Astrocyte (in vitro differentiated cells and primary cell): ENCODE results near the gene UBE2R2. TPM values are rescaled to one million over a fixed set of nuclear protein-coding genes. Genes with fewer than 3 reads are reported as not detected.
A peak's percentile ranks its signal among the peaks of the same experiment; 100 is the strongest.
"Not testable (repeated sequence)": the region's sequence is repeated elsewhere in the genome, so short reads cannot be mapped to it uniquely, and the experiment has no call there.

Experiments used
- DNase-seq: peaks from one replicate; pipeline ENCODE4 v3.0.0-alpha.2; 2010; ENCODE audit warnings: low read depth
- FAIRE-seq: peaks from 2 replicates; lab custom pipeline; 2011; peaks lifted over from hg19 to GRCh38; lab: Jason Lieb, UNC
- H2AFZ ChIP-seq: 2 replicates; pipeline ENCODE4 v1.6.0; 2012; ENCODE audit warnings: low read depth, low read length, inconsistent platforms
- H3K27ac ChIP-seq: 2 replicates; pipeline ENCODE4 v1.5.1; 2011; ENCODE audit warnings: low read depth, low read length, inconsistent platforms
- H3K27me3 ChIP-seq: 2 replicates; pipeline ENCODE4 v1.6.0; 2011; ENCODE audit warnings: low read length, inconsistent platforms; ENCODE audit not compliant: insufficient read depth
- H3K36me3 ChIP-seq: 2 replicates; pipeline ENCODE4 v1.5.1; 2011; ENCODE audit warnings: low read length, inconsistent platforms; ENCODE audit not compliant: insufficient read depth
- H3K4me1 ChIP-seq: 2 replicates; pipeline ENCODE4 v1.5.1; 2011; ENCODE audit warnings: low read length, inconsistent platforms; ENCODE audit not compliant: insufficient read depth
- H3K4me2 ChIP-seq: 2 replicates; pipeline ENCODE4 v1.6.0; 2012; ENCODE audit warnings: low read length, inconsistent platforms
- H3K4me3 ChIP-seq: 2 replicates; pipeline ENCODE4 v1.5.1; 2011; ENCODE audit warnings: low read depth, mild to moderate bottlenecking, low read length, inconsistent platforms; ENCODE audit not compliant: insufficient read depth
- H3K79me2 ChIP-seq: 2 replicates; pipeline ENCODE4 v1.6.0; 2012; ENCODE audit warnings: mild to moderate bottlenecking, low read length, inconsistent platforms; ENCODE audit not compliant: insufficient read depth
- H3K9ac ChIP-seq: 2 replicates; pipeline ENCODE4 v1.6.0; 2012; ENCODE audit warnings: mild to moderate bottlenecking, low read length, inconsistent platforms
- H3K9me3 ChIP-seq: 2 replicates; pipeline ENCODE4 v1.5.1; 2012; ENCODE audit warnings: low read depth, mild to moderate bottlenecking, low read length, inconsistent platforms; ENCODE audit not compliant: insufficient read depth
- H4K20me1 ChIP-seq: 2 replicates; pipeline ENCODE4 v1.6.0; 2012; ENCODE audit warnings: low read length, inconsistent platforms; ENCODE audit not compliant: insufficient read depth
- H3K27ac Mint-ChIP-seq: one replicate; pipeline ENCODE4 v1.8.0; 2021; ENCODE audit warnings: mild to moderate bottlenecking, mixed read lengths; ENCODE audit not compliant: unreplicated experiment
- H3K27me3 Mint-ChIP-seq: one replicate; pipeline ENCODE4 v1.8.0; 2021; ENCODE audit warnings: low read depth, mixed read lengths; ENCODE audit not compliant: unreplicated experiment
- H3K36me3 Mint-ChIP-seq: one replicate; pipeline ENCODE4 v1.8.0; 2021; ENCODE audit warnings: low read depth, mixed read lengths; ENCODE audit not compliant: unreplicated experiment
- H3K4me1 Mint-ChIP-seq: one replicate; pipeline ENCODE4 v1.8.0; 2021; ENCODE audit warnings: low read depth, mixed read lengths; ENCODE audit not compliant: unreplicated experiment
- H3K4me3 Mint-ChIP-seq: one replicate; pipeline ENCODE4 v1.8.0; 2021; ENCODE audit warnings: mild to moderate bottlenecking, moderate library complexity, mixed read lengths; ENCODE audit not compliant: unreplicated experiment
- H3K9me3 Mint-ChIP-seq: one replicate; pipeline ENCODE4 v1.8.0; 2021; ENCODE audit warnings: mild to moderate bottlenecking, mixed read lengths; ENCODE audit not compliant: unreplicated experiment
- EZH2 ChIP-seq: IDR thresholded peaks from 2 replicates; pipeline ENCODE4 v1.6.1; 2012; ENCODE audit warnings: mild to moderate bottlenecking, low read length, inconsistent platforms; ENCODE audit not compliant: insufficient read depth
- total RNA-seq: library from RNA; stranded (reverse); gene quantifications from 2 replicates; pipeline ENCODE4 v1.2.1, GENCODE V29; 2021
- TF ChIP-seq, protein P1 (sequence below): IDR thresholded peaks from 2 replicates; pipeline ENCODE4 v1.5.1; 2011; ENCODE audit warnings: low read depth, mild to moderate bottlenecking, inconsistent platforms, low read length, moderate library complexity; ENCODE audit not compliant: insufficient read depth

The UBE2R2 gene
- total RNA-seq, 1 donor from 2014 or later: 48.7 TPM

DNA sequence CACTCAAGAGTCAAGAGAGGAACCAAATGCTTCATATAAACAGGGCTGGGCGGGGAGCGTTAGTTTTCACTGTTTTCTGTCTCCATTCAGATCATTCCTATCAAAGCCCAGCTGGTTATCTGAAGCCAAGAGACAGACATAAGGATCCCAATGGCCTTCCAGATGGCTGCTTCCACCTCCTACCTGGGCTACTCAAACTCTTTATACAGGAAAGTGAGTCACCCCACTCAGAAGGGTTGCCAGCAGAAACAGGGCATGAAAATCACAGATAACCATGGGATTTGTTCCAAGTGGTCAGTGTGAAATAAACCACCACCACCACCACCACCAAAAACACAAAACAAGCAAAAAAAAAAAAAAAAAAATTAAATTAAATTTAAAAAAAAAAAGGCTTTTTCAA is 16.1 kb upstream of the UBE2R2 start:
- Histone ChIP-seq H3K9me3 (no peaks in the 10 kb centered on the region), H2AFZ (no peak overlapping the region), H3K27me3 (peaks cover 3% of the 10 kb centered on the region), H3K4me1 (no peaks in the 10 kb centered on the region), H3K79me2 (no peaks in the 10 kb centered on the region), H4K20me1 (no peaks in the 10 kb centered on the region), H3K9ac (no peak overlapping the region), H3K4me3 (no peak overlapping the region), H3K4me2 (no peak overlapping the region), H3K36me3 (no peaks in the 10 kb centered on the region), H3K27ac (no peak overlapping the region)
- Mint-ChIP-seq H3K4me3 (no peak overlapping the region), H3K9me3 (peaks cover 16% of the 10 kb centered on the region), H3K4me1 (no peaks in the 10 kb centered on the region), H3K36me3 (peaks cover 10% of the 10 kb centered on the region), H3K27ac (no peak overlapping the region), H3K27me3 (peaks cover 46% of the 10 kb centered on the region)
- peak; percentile 22 for DNase-seq
- TF ChIP-seq, protein P1, sequence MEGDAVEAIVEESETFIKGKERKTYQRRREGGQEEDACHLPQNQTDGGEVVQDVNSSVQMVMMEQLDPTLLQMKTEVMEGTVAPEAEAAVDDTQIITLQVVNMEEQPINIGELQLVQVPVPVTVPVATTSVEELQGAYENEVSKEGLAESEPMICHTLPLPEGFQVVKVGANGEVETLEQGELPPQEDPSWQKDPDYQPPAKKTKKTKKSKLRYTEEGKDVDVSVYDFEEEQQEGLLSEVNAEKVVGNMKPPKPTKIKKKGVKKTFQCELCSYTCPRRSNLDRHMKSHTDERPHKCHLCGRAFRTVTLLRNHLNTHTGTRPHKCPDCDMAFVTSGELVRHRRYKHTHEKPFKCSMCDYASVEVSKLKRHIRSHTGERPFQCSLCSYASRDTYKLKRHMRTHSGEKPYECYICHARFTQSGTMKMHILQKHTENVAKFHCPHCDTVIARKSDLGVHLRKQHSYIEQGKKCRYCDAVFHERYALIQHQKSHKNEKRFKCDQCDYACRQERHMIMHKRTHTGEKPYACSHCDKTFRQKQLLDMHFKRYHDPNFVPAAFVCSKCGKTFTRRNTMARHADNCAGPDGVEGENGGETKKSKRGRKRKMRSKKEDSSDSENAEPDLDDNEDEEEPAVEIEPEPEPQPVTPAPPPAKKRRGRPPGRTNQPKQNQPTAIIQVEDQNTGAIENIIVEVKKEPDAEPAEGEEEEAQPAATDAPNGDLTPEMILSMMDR: no peak
- no peak for TF ChIP-seq EZH2
- FAIRE-seq: no peak

DNA sequence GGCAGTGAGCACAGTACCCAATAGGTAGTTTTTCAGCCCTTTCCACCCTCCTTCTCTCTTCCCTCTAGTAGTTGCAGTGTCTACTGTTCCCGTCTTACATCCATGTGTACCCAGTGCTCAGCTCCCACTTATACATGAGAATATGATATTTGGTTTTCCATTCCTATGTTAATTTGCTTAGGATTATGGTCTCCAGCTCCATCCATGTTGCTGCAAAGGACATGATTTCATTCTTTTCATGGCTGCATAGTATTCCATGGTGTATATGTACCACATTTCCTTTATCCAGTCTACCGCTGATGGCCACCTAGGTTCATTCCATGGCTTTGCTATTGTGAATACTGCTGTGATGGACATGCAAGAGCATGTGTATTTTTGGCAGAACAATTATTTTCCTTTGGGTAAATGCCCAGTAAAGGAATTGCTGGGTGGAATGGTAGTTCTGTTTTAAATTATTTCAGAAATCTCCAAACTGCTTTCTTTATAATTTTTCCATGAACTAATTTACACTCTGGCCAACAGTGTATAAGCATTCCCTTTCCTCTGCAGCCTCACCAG is 14.9 kb upstream of the UBE2R2 start:
- H4K20me1 ChIP-seq, H3K27ac ChIP-seq, FAIRE-seq, H2AFZ ChIP-seq, H3K4me3 Mint-ChIP-seq, H3K27ac Mint-ChIP-seq, H3K9me3 ChIP-seq, H3K4me1 ChIP-seq, H3K36me3 ChIP-seq, DNase-seq, H3K79me2 ChIP-seq, H3K9ac ChIP-seq, H3K36me3 Mint-ChIP-seq, H3K4me1 Mint-ChIP-seq, H3K4me2 ChIP-seq, H3K27me3 ChIP-seq, H3K4me3 ChIP-seq: not testable (repeated sequence)
- peaks cover 37% of the 10 kb centered on the region for H3K27me3 Mint-ChIP-seq
- H3K9me3 Mint-ChIP-seq: peaks cover 12% of the 10 kb centered on the region

DNA sequence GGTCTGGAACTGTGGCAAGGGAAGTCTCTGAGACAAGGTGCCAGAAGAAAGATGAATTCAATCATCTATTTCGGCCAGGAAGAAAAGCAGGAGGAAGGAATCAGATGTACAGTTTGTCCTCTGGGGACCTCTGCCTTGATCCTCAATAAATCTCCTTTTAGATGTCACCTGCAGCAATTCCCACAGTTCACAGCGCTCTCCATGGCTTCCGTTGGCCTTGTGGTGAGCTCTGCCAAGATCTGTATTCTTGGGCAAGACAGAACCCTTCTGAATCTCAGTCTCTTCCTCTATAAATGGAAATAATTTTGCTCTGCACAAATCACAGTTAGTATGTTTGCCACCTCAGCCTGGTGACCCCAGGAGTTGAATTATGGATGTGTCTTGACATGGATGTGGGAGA is 12.8 kb upstream of the UBE2R2 start:
- DNase-seq, H3K36me3 ChIP-seq, H3K27ac ChIP-seq, H3K4me1 ChIP-seq, H3K79me2 ChIP-seq, H3K9ac ChIP-seq, H3K4me2 ChIP-seq, H2AFZ ChIP-seq, H3K27ac Mint-ChIP-seq, H3K4me3 Mint-ChIP-seq, H3K9me3 Mint-ChIP-seq, H3K9me3 ChIP-seq, FAIRE-seq, H3K4me3 ChIP-seq, H4K20me1 ChIP-seq, H3K36me3 Mint-ChIP-seq, H3K27me3 ChIP-seq: not testable (repeated sequence)
- Mint-ChIP-seq H3K27me3 (peaks cover 21% of the 10 kb centered on the region), H3K4me1 (peaks cover 11% of the 10 kb centered on the region)

DNA sequence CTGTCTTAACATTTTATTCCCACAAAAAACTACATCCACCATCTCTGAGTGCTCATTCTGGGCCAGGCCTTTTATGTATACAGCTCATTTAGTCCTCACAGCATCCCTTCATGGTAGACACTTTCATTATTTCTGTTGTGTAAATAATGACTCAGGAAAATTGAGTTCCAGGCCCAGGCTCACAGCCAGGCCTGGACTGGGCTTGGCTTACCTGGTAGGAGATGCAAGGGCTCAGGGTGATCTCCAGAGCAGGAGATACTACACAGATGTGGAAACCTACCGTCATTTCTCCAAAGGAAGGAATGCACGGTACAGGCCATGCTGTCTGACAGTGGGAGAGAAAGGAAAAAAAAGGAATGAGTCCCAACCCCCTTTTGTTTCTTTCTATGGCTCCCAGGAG is 9.8 kb upstream of the UBE2R2 start:
- not testable (repeated sequence) for H3K9ac ChIP-seq, H3K9me3 ChIP-seq, H3K4me1 ChIP-seq, H3K27me3 ChIP-seq, H3K27ac Mint-ChIP-seq, H3K79me2 ChIP-seq, H3K27ac ChIP-seq, H3K4me3 ChIP-seq, H4K20me1 ChIP-seq, H3K36me3 ChIP-seq, H3K36me3 Mint-ChIP-seq, H3K4me3 Mint-ChIP-seq, DNase-seq, H3K9me3 Mint-ChIP-seq, H3K4me2 ChIP-seq, FAIRE-seq
- H2AFZ ChIP-seq: peak overlapping the region; percentile 39
- peaks cover 14% of the 10 kb centered on the region for H3K27me3 Mint-ChIP-seq
- H3K4me1 Mint-ChIP-seq: peaks cover 11% of the 10 kb centered on the region

DNA sequence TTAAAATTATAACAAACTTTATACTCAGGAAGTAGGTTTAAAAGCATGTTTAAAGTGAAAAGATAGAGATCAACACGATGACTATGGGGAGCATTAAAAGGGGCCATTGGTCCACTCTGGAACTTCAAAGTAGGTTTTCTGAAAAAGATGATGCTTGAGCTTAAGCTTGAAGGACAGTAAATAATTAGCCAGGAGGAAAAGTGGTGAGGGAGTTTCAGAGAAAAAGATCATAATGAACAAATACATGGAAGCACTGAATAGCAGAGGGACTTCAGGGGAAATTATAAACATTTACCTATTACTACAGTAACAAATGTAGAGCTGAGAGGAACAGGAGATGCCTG is 8.0 kb upstream of the UBE2R2 start:
- FAIRE-seq: not testable (repeated sequence)

More for the DNA sequence above, 8.0 kb upstream of the UBE2R2 start:
- DNase-seq, H3K36me3 Mint-ChIP-seq, H3K36me3 ChIP-seq, H3K9me3 Mint-ChIP-seq, H3K79me2 ChIP-seq, H4K20me1 ChIP-seq, H3K27me3 Mint-ChIP-seq, H2AFZ ChIP-seq, H3K4me3 Mint-ChIP-seq, H3K9me3 ChIP-seq, H3K9ac ChIP-seq, H3K27me3 ChIP-seq, H3K4me1 ChIP-seq, H3K4me3 ChIP-seq, H3K27ac Mint-ChIP-seq, H3K4me2 ChIP-seq, H3K27ac ChIP-seq: not testable (repeated sequence)
- peaks cover 14% of the 10 kb centered on the region for H3K4me1 Mint-ChIP-seq
